Inflammatory macrophage treated with lipopolysaccharide for 1 hour (primary cell): ENCODE measurements around the gene BMP15.
A peak's percentile ranks its signal among the peaks of the same experiment; 100 is the strongest.

Experiments
- DNase-seq, 2 donors: peaks; one replicate each; pipeline ENCODE4 v3.0.0-alpha.2; 2020 to 2022

Gene BMP15

DNA sequence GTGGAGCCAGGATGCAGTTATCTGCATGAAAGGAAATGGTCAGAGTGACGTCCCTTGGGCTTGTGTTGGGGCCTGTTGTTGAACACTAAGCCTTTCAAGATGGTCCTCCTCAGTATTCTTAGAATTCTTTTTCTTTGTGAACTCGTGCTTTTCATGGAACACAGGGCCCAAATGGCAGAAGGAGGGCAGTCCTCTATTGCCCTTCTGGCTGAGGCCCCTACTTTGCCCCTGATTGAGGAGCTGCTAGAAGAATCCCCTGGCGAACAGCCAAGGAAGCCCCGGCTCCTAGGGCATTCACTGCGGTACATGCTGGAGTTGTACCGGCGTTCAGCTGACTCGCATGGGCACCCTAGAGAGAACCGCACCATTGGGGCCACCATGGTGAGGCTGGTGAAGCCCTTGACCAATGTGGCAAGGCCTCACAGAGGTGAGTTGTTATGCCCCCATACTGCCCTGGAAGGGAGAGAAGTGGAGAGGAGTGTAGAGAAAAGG lies at the start of gene BMP15:
BMP15 (plus strand) TSS at position 51 of the 492 bp plus-strand sequence; CDS start at position 100, 49 bp downstream.
- DNase-seq = no peak

GRCh38 chrX:50863471-50863870 lies 47.1 kb upstream of the BMP15 start:
- DNase-seq = no peak

DNA sequence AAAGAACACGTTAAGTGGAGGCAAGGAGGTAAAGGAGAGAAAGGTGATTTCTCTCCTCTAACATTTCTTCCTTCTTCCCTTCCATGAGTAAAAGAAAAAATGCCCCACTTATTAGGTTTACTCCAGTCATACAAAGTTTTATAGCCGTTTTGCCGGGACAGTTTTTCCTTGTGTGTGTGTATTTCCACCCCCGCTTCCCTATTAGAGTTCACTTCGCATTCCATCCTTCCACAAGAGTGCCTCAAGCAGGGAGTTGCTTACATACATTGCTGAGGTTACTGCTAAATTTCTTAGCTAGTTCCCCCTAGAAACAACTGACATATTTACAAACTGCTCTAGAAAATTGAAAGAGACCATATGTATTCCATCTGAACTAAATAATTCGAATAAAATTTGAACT lies 45.2 kb upstream of the BMP15 start:
- no peak for DNase-seq

- DNase-seq = no peak
Observed at GRCh38 chrX:50871922-50872453, 38.5 kb upstream of the BMP15 start.

- no peak for DNase-seq
Observed at GRCh38 chrX:50874876-50875275, 35.7 kb upstream of the BMP15 start.

DNA sequence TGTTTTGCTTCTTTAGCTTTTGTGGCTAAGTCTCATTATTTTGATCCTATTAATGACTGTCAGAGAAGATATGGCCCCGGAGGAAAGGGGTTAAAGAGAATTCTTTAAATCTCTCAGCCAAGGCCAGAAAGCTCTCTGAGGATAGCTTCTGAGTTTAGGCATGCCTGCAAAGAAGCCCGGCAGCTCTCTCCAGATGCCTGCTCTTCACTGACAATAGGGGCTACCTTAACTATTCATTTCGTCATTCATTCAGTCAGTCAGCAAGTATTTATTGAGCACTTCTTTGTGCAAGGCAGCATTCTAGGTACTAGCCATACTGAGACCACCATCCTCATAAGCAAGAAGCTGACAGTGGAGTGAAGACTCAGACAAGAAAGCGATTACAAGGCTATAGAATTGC lies 34.0 kb upstream of the BMP15 start:
- no peak for DNase-seq

GRCh38 chrX:50877310-50877709 lies 33.2 kb upstream of the BMP15 start:
- DNase-seq = no peak

DNA sequence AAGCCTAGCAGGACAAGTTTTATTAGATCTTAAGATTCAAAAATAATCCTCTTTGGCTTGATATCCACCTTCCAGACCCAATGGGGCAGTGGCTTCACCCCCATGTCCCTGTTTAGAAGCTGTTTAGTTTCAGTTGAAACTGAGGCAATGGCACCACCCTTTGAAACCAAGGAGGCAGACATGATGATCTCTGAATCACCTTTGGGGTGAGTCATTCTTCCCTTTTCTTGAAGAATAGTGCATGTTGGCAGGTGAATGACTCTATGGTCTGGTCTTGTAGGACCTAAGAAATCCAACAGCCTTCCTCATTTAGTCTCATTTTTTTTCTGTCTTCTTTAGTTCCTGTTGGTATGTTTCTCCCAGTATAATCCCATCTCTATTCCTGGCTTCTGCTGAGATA lies 29.5 kb upstream of the BMP15 start:
- no peak for DNase-seq

DNA sequence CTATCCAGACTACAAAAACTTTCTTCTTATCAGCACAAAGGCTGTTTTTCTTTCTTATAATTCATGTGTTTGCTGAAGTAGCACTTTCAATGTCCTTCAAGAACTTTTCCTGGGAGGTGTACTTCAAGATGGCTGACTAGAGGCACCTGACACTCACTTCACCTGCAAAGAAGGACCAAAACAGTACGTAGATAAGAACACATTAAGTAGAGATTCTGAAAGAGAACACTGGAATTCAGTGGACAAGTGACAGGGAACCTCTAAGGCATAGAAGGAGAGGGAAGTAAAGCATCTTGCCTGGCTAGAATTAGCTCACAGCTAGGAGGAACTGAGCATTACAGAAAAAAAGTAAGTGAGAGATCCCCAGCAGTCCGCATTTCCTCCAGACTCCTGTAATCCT lies 21.7 kb upstream of the BMP15 start:
- DNase-seq = no peak

DNA sequence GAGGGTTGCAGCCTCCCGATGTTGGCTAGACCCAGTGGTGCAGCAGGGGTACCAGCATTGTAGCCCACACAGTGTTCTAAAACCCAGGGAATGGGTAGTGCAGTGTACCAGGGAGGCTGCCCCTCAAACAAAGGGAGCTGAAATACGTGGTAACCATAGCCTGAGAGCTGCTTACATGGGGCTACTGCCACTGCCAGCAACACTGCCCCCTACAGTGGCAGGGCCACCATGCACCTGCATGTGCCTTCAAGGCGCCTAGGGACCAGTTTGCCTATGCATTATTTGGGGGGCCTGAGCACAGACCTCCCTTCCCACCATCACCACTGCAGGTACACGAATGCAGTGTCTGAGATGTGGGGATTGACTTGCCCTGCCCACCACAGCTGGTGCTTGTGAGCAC lies 21.0 kb upstream of the BMP15 start:
- no peak for DNase-seq

DNA sequence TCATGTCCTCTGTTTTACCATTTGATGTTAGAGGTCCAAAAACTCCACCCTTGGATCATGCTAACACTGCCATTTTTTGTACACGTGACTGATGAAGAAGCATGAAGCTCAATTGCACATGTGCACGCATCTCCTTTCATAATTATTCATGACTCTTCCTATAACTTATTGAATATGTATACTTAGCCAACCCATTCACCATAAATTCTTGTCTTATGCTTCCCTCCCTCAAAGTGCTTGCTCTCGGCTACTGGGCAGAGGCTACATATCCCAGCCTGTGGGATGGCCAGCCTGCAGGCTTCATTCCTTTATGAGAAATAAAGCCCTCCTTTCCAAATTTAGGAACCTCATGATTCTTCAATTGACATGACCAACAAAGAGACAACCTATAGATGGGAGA lies 17.5 kb upstream of the BMP15 start:
- DNase-seq = no peak

DNA sequence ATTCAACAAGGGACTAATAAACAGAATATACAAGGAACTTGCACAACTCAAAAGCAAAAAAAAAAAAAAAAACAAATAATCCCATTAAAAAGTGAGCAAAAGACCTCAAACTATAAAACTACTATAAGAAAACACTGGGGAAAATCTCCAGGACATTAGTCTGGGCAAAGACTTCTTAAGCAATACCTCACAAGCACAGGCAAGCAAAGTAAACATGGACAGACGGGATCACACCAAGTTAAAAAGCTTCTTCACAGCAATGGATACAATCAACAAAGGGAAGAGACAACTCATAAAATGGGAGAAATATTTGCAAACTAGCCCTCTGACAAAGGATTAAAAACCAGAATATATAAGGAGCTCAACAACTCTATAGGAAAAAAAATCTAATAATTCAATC lies 17.1 kb upstream of the BMP15 start:
- DNase-seq = no peak

- DNase-seq = peak; percentile 1 to 9
Observed at GRCh38 chrX:50905334-50905733, 5.2 kb upstream of the BMP15 start.

DNA sequence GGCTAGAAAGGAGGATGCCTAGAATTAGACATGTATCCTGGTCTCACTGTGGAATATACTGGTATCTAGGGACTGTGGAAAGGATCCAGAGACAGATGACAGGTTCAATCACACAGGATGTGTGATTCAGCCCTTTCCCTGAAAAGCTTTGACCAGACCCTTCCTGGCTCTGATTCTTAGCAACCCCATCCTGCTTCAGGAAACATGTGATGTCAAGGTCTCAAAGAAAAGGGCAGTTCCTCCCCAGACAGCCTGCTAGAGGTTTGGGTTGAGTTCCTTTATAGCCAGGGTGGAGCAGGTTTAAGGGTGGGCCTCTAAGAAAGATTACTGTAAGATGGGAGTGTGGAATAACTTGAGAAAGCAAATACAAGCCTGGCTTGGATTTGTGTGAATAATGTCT lies 3.0 kb downstream of the BMP15 start:
- DNase-seq = no peak

- peak in 1 of 2 donors; percentile 5 for DNase-seq
Observed at GRCh38 chrX:50920132-50920531, 9.6 kb downstream of the BMP15 start.

DNA sequence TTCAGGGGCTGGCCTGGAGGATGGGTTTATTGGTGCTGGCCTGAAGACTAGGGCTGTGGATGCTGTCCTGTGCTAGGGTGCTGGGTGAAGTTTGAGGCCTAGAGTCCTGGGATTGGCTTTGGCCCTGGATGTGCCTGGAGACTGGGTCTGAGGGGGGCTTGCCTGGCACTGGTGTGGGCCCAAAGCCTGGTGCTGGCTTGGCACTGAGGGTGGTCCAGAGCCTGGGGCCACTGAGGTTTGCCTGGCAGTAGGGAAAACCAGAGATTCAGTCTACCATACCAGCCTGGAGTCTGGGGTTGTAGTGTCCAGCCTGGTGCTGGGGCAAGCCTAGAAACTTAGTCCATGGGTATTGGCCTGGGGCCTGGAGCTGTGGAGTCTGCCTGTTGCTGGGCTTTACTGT lies 16.6 kb downstream of the BMP15 start:
- DNase-seq = no peak

- peak in 1 of 2 donors; percentile 0 for DNase-seq
Observed at GRCh38 chrX:50941638-50942037, 31.1 kb downstream of the BMP15 start.

GRCh38 chrX:50942471-50942870 lies 31.9 kb downstream of the BMP15 start:
- no peak for DNase-seq

- no peak for DNase-seq
Observed at GRCh38 chrX:50952406-50952805, 41.9 kb downstream of the BMP15 start.

GRCh38 chrX:50953832-50954231 lies 43.3 kb downstream of the BMP15 start:
- no peak for DNase-seq

DNA sequence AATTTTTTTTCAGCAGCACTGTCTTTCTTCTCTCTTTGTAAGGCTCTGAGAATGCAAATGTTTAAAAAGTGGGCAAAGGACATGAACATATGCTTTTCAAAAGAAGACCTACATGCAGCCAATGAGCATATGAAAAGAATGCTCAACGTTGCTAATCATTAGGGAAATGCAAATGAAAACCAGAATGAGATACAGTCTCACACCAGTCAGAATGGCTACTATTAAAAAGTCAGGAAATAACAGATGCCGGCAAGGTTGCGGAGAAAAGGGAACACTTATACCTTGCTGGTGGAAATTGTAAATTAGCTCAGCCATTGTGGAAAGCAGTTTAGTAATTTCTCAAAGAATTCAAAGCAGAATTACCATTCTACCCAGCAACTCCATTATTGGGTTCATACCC lies 51.6 kb downstream of the BMP15 start:
- DNase-seq = no peak

DNA sequence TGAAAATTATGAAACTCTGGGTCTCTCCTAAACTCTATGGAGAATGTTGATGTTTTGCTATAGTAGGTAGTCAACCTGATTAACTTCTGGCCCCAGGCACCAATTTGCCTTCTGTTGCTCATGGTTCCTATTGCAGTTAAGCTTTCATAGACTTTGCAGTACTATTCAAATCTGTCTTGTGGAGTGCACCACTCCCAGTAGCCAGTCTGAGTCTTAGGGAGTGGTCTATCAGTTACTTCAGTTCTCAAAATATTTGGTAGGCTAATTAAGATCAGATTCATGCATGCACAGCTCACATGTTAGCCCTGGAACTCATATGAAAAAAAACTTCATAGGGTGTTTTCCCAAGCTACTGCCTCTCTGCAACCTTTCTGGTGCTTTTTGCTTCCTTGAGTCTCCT lies 53.3 kb downstream of the BMP15 start:
- no peak for DNase-seq
